Esophagus muscularis mucosa (tissue), 4 donors: ENCODE data around the gene AGXT2. TPM values are rescaled to one million over a fixed set of nuclear protein-coding genes. Genes with fewer than 3 reads are reported as not detected.

ENCODE experiments used
- DNase-seq: peaks from one replicate; pipeline ENCODE4 v3.0.0-alpha.2; 2017; ENCODE audit errors: extremely low spot score
- H3K27ac ChIP-seq, 4 donors: fragments of 200-600 bp; sonication (generic); replicated peaks in 1 of 4; 1 replicate in 3 of 4; 2 replicates in 1 of 4; pipeline ENCODE4 v1.5.1; 2016 to 2019; ENCODE audit warnings: mild to moderate bottlenecking in 1 of 4
- H3K27me3 ChIP-seq, 4 donors: fragments of 200-600 bp; sonication (generic); one replicate each; pipeline versions ENCODE4 v1.5.1 to v1.6.0; 2016 to 2019
- H3K36me3 ChIP-seq, 4 donors: fragments of 200-600 bp; sonication (generic); one replicate each; pipeline ENCODE4 v1.5.1; 2016 to 2019
- H3K4me1 ChIP-seq, 4 donors: fragments of 200-600 bp; sonication (generic); one replicate each; pipeline ENCODE4 v1.5.1; 2016 to 2019
- H3K4me3 ChIP-seq, 4 donors: fragments of 200-600 bp; sonication (generic); 1 replicate in 2 of 4; 2 replicates in 2 of 4; pipeline ENCODE4 v1.5.1; 2016 to 2019; ENCODE audit warnings: mild to moderate bottlenecking in 4 of 4, moderate library complexity in 1 of 4
- H3K9me3 ChIP-seq, 4 donors: fragments of 200-600 bp; sonication (generic); 1 replicate in 3 of 4; 2 replicates in 1 of 4; pipeline ENCODE4 v1.5.1; 2016 to 2019
- CTCF ChIP-seq, 3 experiments: fragments of 200-600 bp in 2 of 3; fragments of 450-650 bp in 1 of 3; sonication (generic) in 2 of 3; IDR thresholded peaks; one replicate each; pipeline ENCODE4 v1.5.1; 2017 to 2019; ENCODE audit warnings: antibody characterized with exemption in 3 of 3, mild to moderate bottlenecking in 2 of 3, moderate library complexity in 1 of 3
- EP300 ChIP-seq: sonication (generic); formaldehyde crosslinking; IDR thresholded peaks from one replicate; pipeline ENCODE4 v1.6.1; 2017; ENCODE audit warnings: antibody characterized with exemption
- POLR2A ChIP-seq: fragments of 450-650 bp; IDR thresholded peaks from one replicate; pipeline ENCODE4 v1.6.1; 2017; ENCODE audit warnings: antibody characterized with exemption, moderate library complexity, mild to moderate bottlenecking, low read depth
- POLR2AphosphoS5 ChIP-seq, 2 donors: sonication (generic); formaldehyde crosslinking; IDR thresholded peaks; one replicate each; pipeline ENCODE4 v1.6.1; 2017; ENCODE audit warnings: antibody characterized with exemption in 2 of 2
- WGBS: methylation state at CpG from one replicate; pipeline ENCODE4 v1.1.5; 2018; 5-methylcytosine and 5-hydroxymethylcytosine counted together
- intact Hi-C: fragments of 100-400 bp; cut with DNase I; formaldehyde crosslinking; loops from one replicate; pipeline ENCODE4 v1.15.1; 2023
- total RNA-seq, 4 donors: library from RNA; depleted of rRNA; stranded (reverse); fragments of >200 nt; gene quantifications; one replicate each; pipeline versions ENCODE4 v1.1.0 to v1.2.1, GENCODE V29; 2016

Gene AGXT2
- total RNA-seq, 4 donors from 2014 or later = not detected

GRCh38 chr5:35002459-35002858 lies 45.3 kb downstream of the AGXT2 start:
- intact Hi-C loops = no loop called here
- Histone ChIP-seq H3K27me3 (peaks cover 0 to 16% (median 0%) of the 10 kb centered on the region in 4 donors), H3K4me1 (no peaks in the 10 kb centered on the region), H3K36me3 (no peaks in the 10 kb centered on the region), H3K27ac (no peak overlapping the region), H3K9me3 (no peaks in the 10 kb centered on the region), H3K4me3 (no peak overlapping the region)
- WGBS = 95% methylated on average over 5 of the region's 6 CpGs
- DNase-seq = no peak
- TF ChIP-seq EP300 = no peak
- no peak for TF ChIP-seq POLR2AphosphoS5 (IDR thresholded peaks at IDR 0.05)
- TF ChIP-seq POLR2A = no peak

GRCh38 chr5:35001842-35002241 lies 45.9 kb downstream of the AGXT2 start:
- H3K27ac ChIP-seq = no peak overlapping the region
- 67% methylated on average over 3 of the region's 3 CpGs for WGBS
- no peaks in the 10 kb centered on the region for H3K4me1 ChIP-seq
- peaks cover 0 to 16% (median 0%) of the 10 kb centered on the region in 4 donors for H3K27me3 ChIP-seq
- DNase-seq = no peak
- no peaks in the 10 kb centered on the region for H3K36me3 ChIP-seq
- H3K9me3 ChIP-seq = no peaks in the 10 kb centered on the region
- no peak for TF ChIP-seq POLR2AphosphoS5 (IDR thresholded peaks at IDR 0.05)
- TF ChIP-seq CTCF (IDR thresholded peaks at IDR 0.05) = no peak
- intact Hi-C loops = no loop called here
- H3K4me3 ChIP-seq = no peak overlapping the region

DNA sequence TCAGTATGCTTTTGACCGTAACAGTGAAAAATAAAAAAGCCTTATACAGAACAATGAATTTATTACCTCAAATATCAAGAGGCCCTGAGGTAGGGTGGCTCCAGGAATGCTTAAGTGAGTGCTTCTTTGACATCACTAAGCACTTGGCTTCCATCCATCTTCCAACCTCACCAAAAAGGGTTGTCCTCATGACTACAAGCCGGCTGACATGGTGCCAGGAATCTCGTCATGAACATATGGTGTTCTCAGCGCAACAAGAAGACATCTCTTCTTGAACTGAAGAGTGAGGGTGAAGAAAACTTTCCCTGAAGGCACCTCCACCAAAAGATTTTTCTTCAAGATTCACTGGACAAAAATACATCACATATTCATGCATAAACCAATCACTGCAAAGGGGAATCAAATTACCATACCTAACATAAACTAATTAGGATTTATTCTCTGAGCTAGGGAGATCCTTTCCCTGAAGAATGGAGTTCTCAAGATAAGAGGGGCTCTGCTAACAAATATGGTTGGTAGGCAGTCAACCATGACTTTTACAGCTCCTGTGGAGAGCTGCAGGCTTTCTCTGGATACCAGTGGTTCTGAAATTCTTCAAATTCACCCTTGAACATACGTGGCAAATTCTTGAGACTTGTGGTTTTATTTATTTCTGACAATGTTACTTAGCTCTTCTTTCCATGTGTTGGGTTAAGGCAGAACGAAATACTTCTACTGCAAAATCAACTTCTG lies 49.5 kb downstream of the AGXT2 start:
- H3K9me3 ChIP-seq = no peaks in the 10 kb centered on the region
- intact Hi-C loops = loop anchor here (5.0 kb wide), 1 partner anchor 526 kb away; no protein-coding TSS in a partner anchor
- no peak overlapping the region for H3K27ac ChIP-seq
- WGBS = 63% methylated on average over 6 of the region's 6 CpGs
- no peaks in the 10 kb centered on the region for H3K36me3 ChIP-seq
- peaks cover 0 to 8% (median 0%) of the 10 kb centered on the region in 4 donors for H3K27me3 ChIP-seq
- TF ChIP-seq POLR2AphosphoS5 (IDR thresholded peaks at IDR 0.05) (no peak), EP300 (no peak), POLR2A (no peak), CTCF (IDR thresholded peaks at IDR 0.05) (no peak)
- H3K4me1 ChIP-seq = no peaks in the 10 kb centered on the region
- no peak overlapping the region for H3K4me3 ChIP-seq
- no peak for DNase-seq

- Histone ChIP-seq H3K4me3 (no peak overlapping the region), H3K36me3 (no peaks in the 10 kb centered on the region), H3K4me1 (no peaks in the 10 kb centered on the region), H3K27me3 (no peaks in the 10 kb centered on the region), H3K9me3 (no peaks in the 10 kb centered on the region), H3K27ac (no peak overlapping the region)
- no peak for TF ChIP-seq CTCF (IDR thresholded peaks at IDR 0.05)
- TF ChIP-seq POLR2AphosphoS5 (IDR thresholded peaks at IDR 0.05) = no peak
- TF ChIP-seq EP300 = no peak
- no peak for TF ChIP-seq POLR2A
- intact Hi-C loops = loop anchor here (5.0 kb wide), 1 partner anchor 524 kb away; no protein-coding TSS in a partner anchor
- no peak for DNase-seq
- 91% methylated on average over 2 of the region's 2 CpGs for WGBS
These were observed 51.5 kb downstream of the AGXT2 start for GRCh38 chr5:34996261-34996660.

GRCh38 chr5:34993951-34994350 lies 53.8 kb downstream of the AGXT2 start:
- WGBS = 87% methylated on average over 8 of the region's 8 CpGs
- H3K36me3 ChIP-seq = no peaks in the 10 kb centered on the region
- no peak overlapping the region for H3K4me3 ChIP-seq
- no peaks in the 10 kb centered on the region for H3K4me1 ChIP-seq
- no peaks in the 10 kb centered on the region for H3K9me3 ChIP-seq
- no peak overlapping the region for H3K27ac ChIP-seq
- intact Hi-C loops = no loop called here
- TF ChIP-seq POLR2AphosphoS5 (IDR thresholded peaks at IDR 0.05) (no peak), CTCF (IDR thresholded peaks at IDR 0.05) (no peak), POLR2A (no peak), EP300 (no peak)
- H3K27me3 ChIP-seq = no peaks in the 10 kb centered on the region
- no peak for DNase-seq
